GM19238 (cell line): ENCODE measurements around the gene CRELD1.
A peak's percentile ranks its signal among the peaks of the same experiment; 100 is the strongest.
"Not testable (repeated sequence)": the region's sequence is repeated elsewhere in the genome, so short reads cannot be mapped to it uniquely, and the experiment has no call there.

Source experiments
- DNase-seq: peaks from one replicate; pipeline ENCODE4 v3.0.0; 2011; ENCODE audit warnings: low spot score; ENCODE audit not compliant: insufficient read length

CRELD1 gene

GRCh38 chr3:9933561-9934234 lies at the start of gene CRELD1:
TSS of gene CRELD1 (plus strand) at chr3:9933834. CDS start at chr3:9934439, 605 bp downstream.
- DNase-seq = peak; percentile 90

GRCh38 chr3:9884555-9885165 lies 49.0 kb upstream of the CRELD1 start:
- no peak for DNase-seq

GRCh38 chr3:9886328-9886727 lies 47.3 kb upstream of the CRELD1 start:
- no peak for DNase-seq

- DNase-seq = no peak
Measured at GRCh38 chr3:9887480-9887879, 46.2 kb upstream of the CRELD1 start.

- no peak for DNase-seq
Measured at GRCh38 chr3:9888540-9888939, 45.1 kb upstream of the CRELD1 start.

GRCh38 chr3:9889405-9889804 lies 44.2 kb upstream of the CRELD1 start:
- no peak for DNase-seq

GRCh38 chr3:9890249-9891071 lies 43.2 kb upstream of the CRELD1 start, which contains the start of gene JAGN1:
TSS of gene JAGN1 (plus strand) at chr3:9890610. CDS start at chr3:9890723, 113 bp downstream.
- DNase-seq = peak; percentile 88

GRCh38 chr3:9891072-9891622 lies 42.5 kb upstream of the CRELD1 start:
- DNase-seq = no peak

GRCh38 chr3:9893739-9894138 lies 39.9 kb upstream of the CRELD1 start:
- DNase-seq = no peak

GRCh38 chr3:9895715-9896114 lies 37.9 kb upstream of the CRELD1 start:
- not testable (repeated sequence) for DNase-seq

GRCh38 chr3:9896755-9897407 lies 36.8 kb upstream of the CRELD1 start:
- not testable (repeated sequence) for DNase-seq

- DNase-seq = no peak
Measured at GRCh38 chr3:9897408-9898372, 35.9 kb upstream of the CRELD1 start.

GRCh38 chr3:9898467-9899241 lies 35.0 kb upstream of the CRELD1 start:
- no peak for DNase-seq

- DNase-seq = no peak
Measured at GRCh38 chr3:9899289-9899791, 34.3 kb upstream of the CRELD1 start.

- DNase-seq = not testable (repeated sequence)
Measured at GRCh38 chr3:9900965-9901415, 32.6 kb upstream of the CRELD1 start.

GRCh38 chr3:9901967-9902366 lies 31.7 kb upstream of the CRELD1 start:
- DNase-seq = no peak

- no peak for DNase-seq
Measured at GRCh38 chr3:9902372-9903237, 31.0 kb upstream of the CRELD1 start, which contains the start of gene IL17RE. TSS of gene IL17RE (plus strand) at chr3:9902848. CDS start at chr3:9902933, 85 bp downstream.

GRCh38 chr3:9903238-9903624 lies 30.4 kb upstream of the CRELD1 start:
- no peak for DNase-seq
